ENCODE results near the gene TBC1D3B.

Gene TBC1D3B

DNA sequence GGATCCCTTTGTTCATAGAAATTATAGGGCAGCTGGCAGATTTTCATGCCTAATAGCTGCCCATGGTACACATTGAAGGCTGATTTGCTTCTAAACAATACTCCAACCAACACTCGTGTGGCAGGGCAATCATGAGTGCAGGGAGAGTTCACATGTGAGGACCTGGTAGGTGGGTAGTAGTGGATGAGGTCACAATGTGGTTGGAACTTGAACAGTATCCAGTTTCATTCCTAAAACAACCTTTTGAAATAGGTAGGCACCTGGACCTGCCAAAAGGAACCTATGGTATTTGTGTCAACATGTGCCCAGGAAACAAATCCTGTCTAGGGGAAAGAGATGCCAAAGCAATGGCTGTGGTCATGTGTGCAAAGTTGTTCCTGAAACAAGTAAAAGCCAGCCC, 40.0 kb downstream of the TBC1D3B start:
- DNase-seq (no peak), ATAC-seq (ENCODE audit: insufficient read depth, low read depth) (no peak)
- Histone ChIP-seq H3K4me2 (ENCODE audit: insufficient read depth, low read length) (no peak overlapping the region), H3K4me1 (ENCODE audit: insufficient read depth, low read length) (no peaks in the 10 kb centered on the region), H3K9ac (ENCODE audit: low read depth, low read length) (no peak overlapping the region), H3K79me2 (ENCODE audit: insufficient read depth, low read length) (no peaks in the 10 kb centered on the region), H3K27me3 (ENCODE audit: insufficient read depth, low read length, poor library complexity) (peaks cover 2% of the 10 kb centered on the region), H3K4me3 (ENCODE audit: low read depth in 1 of 2, low read length in 2 of 2) (no peak overlapping the region), H3K27ac (ENCODE audit: low read length) (no peak overlapping the region), H3K36me3 (ENCODE audit: insufficient read depth, low read length) (no peaks in the 10 kb centered on the region), H2AFZ (ENCODE audit: low read depth, low read length) (no peak overlapping the region), H4K20me1 (ENCODE audit: insufficient read depth, low read length) (no peaks in the 10 kb centered on the region), H3K9me3 (ENCODE audit: insufficient read depth, low read length, severe bottlenecking) (no peaks in the 10 kb centered on the region)
- TF ChIP-seq EZH2 (IDR thresholded peaks at IDR 0.05; ENCODE audit: borderline replicate concordance, low read depth, low read length, severe bottlenecking): no peak
- TF ChIP-seq, protein P1, sequence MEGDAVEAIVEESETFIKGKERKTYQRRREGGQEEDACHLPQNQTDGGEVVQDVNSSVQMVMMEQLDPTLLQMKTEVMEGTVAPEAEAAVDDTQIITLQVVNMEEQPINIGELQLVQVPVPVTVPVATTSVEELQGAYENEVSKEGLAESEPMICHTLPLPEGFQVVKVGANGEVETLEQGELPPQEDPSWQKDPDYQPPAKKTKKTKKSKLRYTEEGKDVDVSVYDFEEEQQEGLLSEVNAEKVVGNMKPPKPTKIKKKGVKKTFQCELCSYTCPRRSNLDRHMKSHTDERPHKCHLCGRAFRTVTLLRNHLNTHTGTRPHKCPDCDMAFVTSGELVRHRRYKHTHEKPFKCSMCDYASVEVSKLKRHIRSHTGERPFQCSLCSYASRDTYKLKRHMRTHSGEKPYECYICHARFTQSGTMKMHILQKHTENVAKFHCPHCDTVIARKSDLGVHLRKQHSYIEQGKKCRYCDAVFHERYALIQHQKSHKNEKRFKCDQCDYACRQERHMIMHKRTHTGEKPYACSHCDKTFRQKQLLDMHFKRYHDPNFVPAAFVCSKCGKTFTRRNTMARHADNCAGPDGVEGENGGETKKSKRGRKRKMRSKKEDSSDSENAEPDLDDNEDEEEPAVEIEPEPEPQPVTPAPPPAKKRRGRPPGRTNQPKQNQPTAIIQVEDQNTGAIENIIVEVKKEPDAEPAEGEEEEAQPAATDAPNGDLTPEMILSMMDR (IDR thresholded peaks at IDR 0.05; ENCODE audit: borderline replicate concordance, extremely low read depth, low read length, poor library complexity, severe bottlenecking): no peak

DNA sequence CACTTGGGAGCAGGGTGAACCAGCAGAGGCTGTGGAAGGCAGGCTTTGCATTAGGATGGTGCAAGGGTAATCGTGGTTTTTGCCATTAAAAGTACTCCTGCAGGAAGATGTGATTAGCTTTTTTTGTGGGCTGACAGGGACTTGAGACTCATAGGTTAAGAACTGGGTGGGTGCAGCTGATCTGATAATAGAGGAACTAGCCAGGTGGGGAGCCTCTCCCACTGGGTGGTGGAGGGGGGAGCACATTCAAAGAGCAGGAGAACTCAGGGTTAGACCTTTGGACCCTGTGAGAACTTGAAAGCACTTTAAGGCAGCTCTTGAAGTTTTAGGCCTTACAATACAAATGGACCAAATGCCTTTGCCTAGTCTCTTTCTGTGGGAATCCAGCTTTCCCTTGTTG, 40.4 kb downstream of the TBC1D3B start:
- no peak for DNase-seq
- H3K27me3 ChIP-seq (ENCODE audit: insufficient read depth, low read length, poor library complexity): peaks cover 2% of the 10 kb centered on the region
- no peaks in the 10 kb centered on the region for H3K9me3 ChIP-seq (ENCODE audit: insufficient read depth, low read length, severe bottlenecking)
- no peaks in the 10 kb centered on the region for H4K20me1 ChIP-seq (ENCODE audit: insufficient read depth, low read length)
- no peaks in the 10 kb centered on the region for H3K36me3 ChIP-seq (ENCODE audit: insufficient read depth, low read length)
- H3K27ac ChIP-seq (ENCODE audit: low read length): no peak overlapping the region
- no peak overlapping the region for H3K4me3 ChIP-seq (ENCODE audit: low read depth in 1 of 2, low read length in 2 of 2)
- no peak for ATAC-seq (ENCODE audit: insufficient read depth, low read depth)
- H3K79me2 ChIP-seq (ENCODE audit: insufficient read depth, low read length): no peaks in the 10 kb centered on the region
- no peaks in the 10 kb centered on the region for H3K4me1 ChIP-seq (ENCODE audit: insufficient read depth, low read length)
- H3K9ac ChIP-seq (ENCODE audit: low read depth, low read length): no peak overlapping the region
- no peak overlapping the region for H2AFZ ChIP-seq (ENCODE audit: low read depth, low read length)
- no peak overlapping the region for H3K4me2 ChIP-seq (ENCODE audit: insufficient read depth, low read length)
- TF ChIP-seq EZH2 (IDR thresholded peaks at IDR 0.05; ENCODE audit: borderline replicate concordance, low read depth, low read length, severe bottlenecking): no peak
- TF ChIP-seq, protein P1 (IDR thresholded peaks at IDR 0.05; ENCODE audit: borderline replicate concordance, extremely low read depth, low read length, poor library complexity, severe bottlenecking): no peak

DNA sequence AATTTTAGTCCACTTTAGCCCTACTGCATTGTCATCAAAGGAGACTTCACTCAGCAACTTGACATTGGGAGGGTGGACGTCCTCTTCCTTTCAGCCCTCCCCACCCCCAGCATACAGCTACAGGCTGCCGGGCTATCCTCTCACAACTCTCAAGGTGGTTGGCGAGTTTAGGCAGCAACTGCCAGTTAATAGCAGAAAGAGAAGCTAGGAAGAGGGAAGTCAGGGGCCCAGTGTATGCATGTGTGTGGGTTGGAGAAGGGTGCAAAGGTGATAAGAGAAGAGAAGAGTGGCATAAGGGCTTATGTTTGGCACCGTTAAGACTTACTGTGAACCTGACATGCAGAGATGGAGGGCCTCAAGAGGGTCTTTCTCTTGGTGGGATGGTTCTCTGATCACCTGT, 41.0 kb downstream of the TBC1D3B start:
- TF ChIP-seq, protein P1 (IDR thresholded peaks at IDR 0.05; ENCODE audit: borderline replicate concordance, extremely low read depth, low read length, poor library complexity, severe bottlenecking): no peak
- TF ChIP-seq EZH2 (IDR thresholded peaks at IDR 0.05; ENCODE audit: borderline replicate concordance, low read depth, low read length, severe bottlenecking): no peak
- no peaks in the 10 kb centered on the region for H3K36me3 ChIP-seq (ENCODE audit: insufficient read depth, low read length)
- H2AFZ ChIP-seq (ENCODE audit: low read depth, low read length): no peak overlapping the region
- no peak overlapping the region for H3K4me3 ChIP-seq (ENCODE audit: low read depth in 1 of 2, low read length in 2 of 2)
- DNase-seq (no peak), ATAC-seq (ENCODE audit: insufficient read depth, low read depth) (no peak)
- H3K27me3 ChIP-seq (ENCODE audit: insufficient read depth, low read length, poor library complexity): peaks cover 2% of the 10 kb centered on the region
- H3K4me1 ChIP-seq (ENCODE audit: insufficient read depth, low read length): no peaks in the 10 kb centered on the region
- no peak overlapping the region for H3K9ac ChIP-seq (ENCODE audit: low read depth, low read length)
- H3K79me2 ChIP-seq (ENCODE audit: insufficient read depth, low read length): no peaks in the 10 kb centered on the region
- no peak overlapping the region for H3K27ac ChIP-seq (ENCODE audit: low read length)
- no peaks in the 10 kb centered on the region for H4K20me1 ChIP-seq (ENCODE audit: insufficient read depth, low read length)
- H3K9me3 ChIP-seq (ENCODE audit: insufficient read depth, low read length, severe bottlenecking): no peaks in the 10 kb centered on the region
- H3K4me2 ChIP-seq (ENCODE audit: insufficient read depth, low read length): no peak overlapping the region

All from DND-41 (cell line).